ENCODE measurements around the gene GAS5. TPM values are rescaled to one million over a fixed set of nuclear protein-coding genes. Genes with fewer than 3 reads are reported as not detected.
"Not testable (repeated sequence)": the region's sequence is repeated elsewhere in the genome, so short reads cannot be mapped to it uniquely, and the experiment has no call there.

GAS5 gene
- polyA plus RNA-seq, 1 of the 3 experiments (the other 2 are of a cell fraction) = 961 TPM

- TF ChIP-seq, protein P1, sequence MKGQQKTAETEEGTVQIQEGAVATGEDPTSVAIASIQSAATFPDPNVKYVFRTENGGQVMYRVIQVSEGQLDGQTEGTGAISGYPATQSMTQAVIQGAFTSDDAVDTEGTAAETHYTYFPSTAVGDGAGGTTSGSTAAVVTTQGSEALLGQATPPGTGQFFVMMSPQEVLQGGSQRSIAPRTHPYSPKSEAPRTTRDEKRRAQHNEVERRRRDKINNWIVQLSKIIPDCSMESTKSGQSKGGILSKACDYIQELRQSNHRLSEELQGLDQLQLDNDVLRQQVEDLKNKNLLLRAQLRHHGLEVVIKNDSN (IDR thresholded peaks at IDR 0.05; ENCODE audit: borderline replicate concordance, low read depth) = no peak
- no peak for TF ChIP-seq EZH2phosphoT487 (IDR thresholded peaks at IDR 0.05; ENCODE audit: borderline replicate concordance, low read depth)
- TF ChIP-seq, protein P2, sequence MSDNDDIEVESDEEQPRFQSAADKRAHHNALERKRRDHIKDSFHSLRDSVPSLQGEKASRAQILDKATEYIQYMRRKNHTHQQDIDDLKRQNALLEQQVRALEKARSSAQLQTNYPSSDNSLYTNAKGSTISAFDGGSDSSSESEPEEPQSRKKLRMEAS (IDR thresholded peaks at IDR 0.05; ENCODE audit: low read depth) = no peak
- TF ChIP-seq, protein P3, sequence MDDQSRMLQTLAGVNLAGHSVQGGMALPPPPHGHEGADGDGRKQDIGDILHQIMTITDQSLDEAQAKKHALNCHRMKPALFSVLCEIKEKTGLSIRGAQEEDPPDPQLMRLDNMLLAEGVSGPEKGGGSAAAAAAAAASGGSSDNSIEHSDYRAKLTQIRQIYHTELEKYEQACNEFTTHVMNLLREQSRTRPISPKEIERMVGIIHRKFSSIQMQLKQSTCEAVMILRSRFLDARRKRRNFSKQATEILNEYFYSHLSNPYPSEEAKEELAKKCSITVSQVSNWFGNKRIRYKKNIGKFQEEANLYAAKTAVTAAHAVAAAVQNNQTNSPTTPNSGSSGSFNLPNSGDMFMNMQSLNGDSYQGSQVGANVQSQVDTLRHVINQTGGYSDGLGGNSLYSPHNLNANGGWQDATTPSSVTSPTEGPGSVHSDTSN (IDR thresholded peaks at IDR 0.05) = peak; percentile 7
- TF ChIP-seq TCF12 (IDR thresholded peaks at IDR 0.05) = no peak
- peak; percentile 63; the same call in 1 of the 2 replicates for TF ChIP-seq SIN3A (IDR thresholded peaks at IDR 0.05; ENCODE audit: borderline replicate concordance, low read depth, low read length)
Observed at GRCh38 chr1:173861731-173862145, 6.1 kb downstream of the GAS5 start (continued).

DNA sequence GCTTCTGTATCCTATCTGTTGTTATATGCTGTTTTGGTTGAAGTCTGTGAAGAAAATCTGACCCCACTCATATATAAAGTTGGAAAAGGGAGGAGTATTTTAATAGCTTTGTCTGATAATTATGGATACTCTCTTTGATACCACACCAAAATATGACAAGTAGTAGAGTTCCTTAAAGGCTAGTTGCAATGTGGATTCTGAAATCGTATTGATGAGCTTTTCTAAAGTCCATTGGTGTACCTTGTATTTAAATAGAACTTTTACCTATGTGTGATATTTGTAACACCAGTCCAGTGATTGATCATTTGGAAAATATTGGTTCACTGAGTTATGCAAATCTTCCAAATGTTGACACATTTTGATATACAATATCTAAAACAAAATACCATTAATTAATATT, 7.7 kb downstream of the GAS5 start:
- H2AFZ ChIP-seq (ENCODE audit: low read depth) = no peak overlapping the region
- H3K4me2 ChIP-seq = no peak overlapping the region
- ChIA-PET CTCF (interaction anchor here (0.7 to 1.1 kb wide), 2 partner anchors 15 to 794 kb away, joined by 3 to 5 read pairs; no protein-coding TSS in a partner anchor), POLR2A (interaction anchor here (0.7 to 1.3 kb wide), 2 partner anchors 8 to 133 kb away, joined by 3 to 4 read pairs; partner anchors contain the start of genes GAS5 and ZBTB37)
- TF ChIP-seq, protein P4, sequence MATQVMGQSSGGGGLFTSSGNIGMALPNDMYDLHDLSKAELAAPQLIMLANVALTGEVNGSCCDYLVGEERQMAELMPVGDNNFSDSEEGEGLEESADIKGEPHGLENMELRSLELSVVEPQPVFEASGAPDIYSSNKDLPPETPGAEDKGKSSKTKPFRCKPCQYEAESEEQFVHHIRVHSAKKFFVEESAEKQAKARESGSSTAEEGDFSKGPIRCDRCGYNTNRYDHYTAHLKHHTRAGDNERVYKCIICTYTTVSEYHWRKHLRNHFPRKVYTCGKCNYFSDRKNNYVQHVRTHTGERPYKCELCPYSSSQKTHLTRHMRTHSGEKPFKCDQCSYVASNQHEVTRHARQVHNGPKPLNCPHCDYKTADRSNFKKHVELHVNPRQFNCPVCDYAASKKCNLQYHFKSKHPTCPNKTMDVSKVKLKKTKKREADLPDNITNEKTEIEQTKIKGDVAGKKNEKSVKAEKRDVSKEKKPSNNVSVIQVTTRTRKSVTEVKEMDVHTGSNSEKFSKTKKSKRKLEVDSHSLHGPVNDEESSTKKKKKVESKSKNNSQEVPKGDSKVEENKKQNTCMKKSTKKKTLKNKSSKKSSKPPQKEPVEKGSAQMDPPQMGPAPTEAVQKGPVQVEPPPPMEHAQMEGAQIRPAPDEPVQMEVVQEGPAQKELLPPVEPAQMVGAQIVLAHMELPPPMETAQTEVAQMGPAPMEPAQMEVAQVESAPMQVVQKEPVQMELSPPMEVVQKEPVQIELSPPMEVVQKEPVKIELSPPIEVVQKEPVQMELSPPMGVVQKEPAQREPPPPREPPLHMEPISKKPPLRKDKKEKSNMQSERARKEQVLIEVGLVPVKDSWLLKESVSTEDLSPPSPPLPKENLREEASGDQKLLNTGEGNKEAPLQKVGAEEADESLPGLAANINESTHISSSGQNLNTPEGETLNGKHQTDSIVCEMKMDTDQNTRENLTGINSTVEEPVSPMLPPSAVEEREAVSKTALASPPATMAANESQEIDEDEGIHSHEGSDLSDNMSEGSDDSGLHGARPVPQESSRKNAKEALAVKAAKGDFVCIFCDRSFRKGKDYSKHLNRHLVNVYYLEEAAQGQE (IDR thresholded peaks at IDR 0.05; ENCODE audit: low read depth, low read length) = no peak
- TF ChIP-seq CHD2 (IDR thresholded peaks at IDR 0.05; ENCODE audit: low read length, partially characterized antibody) (no peak), GABPA (IDR thresholded peaks at IDR 0.05; ENCODE audit: low read depth) (no peak)
- H3K27me3 ChIP-seq (ENCODE audit: insufficient read depth) = no peaks in the 10 kb centered on the region
- H3K9me3 ChIP-seq = no peaks in the 10 kb centered on the region
- no peak overlapping the region for H3K9ac ChIP-seq
- H3K4me3 ChIP-seq (ENCODE audit: low read depth in 2 of 2, low read length in 1 of 2) = no peak overlapping the region
- peaks cover 46 to 67% of the 10 kb centered on the region in 2 experiments for H3K36me3 ChIP-seq (replicated peaks in 1 of 2; ENCODE audit: control insufficient read depth in 1 of 2, insufficient read depth in 2 of 2, low read length in 1 of 2)
- H3K27ac ChIP-seq (ENCODE audit: low read depth in 2 of 2, low read length in 1 of 2) = no peak overlapping the region; a peak in 1 of 4 replicates
- WGBS (ENCODE audit: low lambda C conversion rate) = 100% methylated on average over 1 of the region's 1 CpG
- H3K9me2 ChIP-seq = no peaks in the 10 kb centered on the region
- peaks cover 6 to 8% of the 10 kb centered on the region in 2 experiments; a peak in 2 of 4 replicates for H3K4me1 ChIP-seq (ENCODE audit: control insufficient read depth in 1 of 2, insufficient read depth in 2 of 2, low read depth in 1 of 2, low read length in 1 of 2)
- H4K20me1 ChIP-seq (ENCODE audit: insufficient read depth) = peaks cover 27% of the 10 kb centered on the region
- peaks cover 4% of the 10 kb centered on the region for H3K79me2 ChIP-seq (ENCODE audit: insufficient read depth)
- H3F3A ChIP-seq (replicated peaks; ENCODE audit: insufficient read depth) = peaks cover 73% of the 10 kb centered on the region
- DNase-seq = no peak

DNA sequence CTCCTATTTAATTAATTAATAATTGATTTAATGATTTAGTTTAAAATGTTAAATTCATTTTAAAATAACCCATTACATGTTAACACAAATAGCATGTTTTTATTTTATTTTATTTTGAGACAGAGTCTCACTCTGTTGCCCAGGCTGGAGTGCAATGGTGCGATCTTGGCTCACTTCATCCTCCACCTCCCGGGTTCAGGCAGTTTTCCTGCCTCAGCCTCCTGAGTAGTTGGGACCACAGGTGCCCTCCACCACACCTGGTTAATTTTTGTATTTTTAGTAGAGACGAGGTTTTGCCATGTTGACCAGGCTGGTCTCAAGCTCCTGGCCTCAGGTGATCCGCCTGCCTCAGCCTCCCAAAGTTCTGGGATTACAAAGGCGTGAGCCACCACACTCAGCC, 8.2 kb downstream of the GAS5 start:
- H3K9me2 ChIP-seq; H3K4me3 ChIP-seq (ENCODE audit: low read depth in 2 of 2, low read length in 1 of 2); H3K27ac ChIP-seq (ENCODE audit: low read depth in 2 of 2, low read length in 1 of 2); H2AFZ ChIP-seq (ENCODE audit: low read depth); DNase-seq; H3K27me3 ChIP-seq (ENCODE audit: insufficient read depth); H3K4me1 ChIP-seq (ENCODE audit: control insufficient read depth in 1 of 2, insufficient read depth in 2 of 2, low read depth in 1 of 2, low read length in 1 of 2); H3K79me2 ChIP-seq (ENCODE audit: insufficient read depth); H3K9ac ChIP-seq; H3K9me3 ChIP-seq; H3K4me2 ChIP-seq; CTCF ChIA-PET: not testable (repeated sequence)
- Histone ChIP-seq H4K20me1 (ENCODE audit: insufficient read depth) (peaks cover 22% of the 10 kb centered on the region), H3F3A (replicated peaks; ENCODE audit: insufficient read depth) (peaks cover 68% of the 10 kb centered on the region), H3K36me3 (replicated peaks in 1 of 2; ENCODE audit: control insufficient read depth in 1 of 2, insufficient read depth in 2 of 2, low read length in 1 of 2) (peaks cover 42 to 66% of the 10 kb centered on the region in 2 experiments)
- POLR2A ChIA-PET = interaction anchor here (0.7 to 1.3 kb wide), 2 partner anchors 9 to 133 kb away, joined by 3 to 4 read pairs; partner anchors contain the start of genes GAS5 and ZBTB37
- WGBS (ENCODE audit: low lambda C conversion rate) = 98% methylated on average over 5 of the region's 5 CpGs

Measured in SK-N-SH (cell line).